Ishikawa (cell line): Measurements from ENCODE around the gene ZBTB47.

Source experiments
- CREB1 ChIP-seq: IDR thresholded peaks from 2 replicates; pipeline ENCODE4 v1.6.1; 2012; ENCODE audit warnings: low read depth
- EP300 ChIP-seq: IDR thresholded peaks from 2 replicates; pipeline ENCODE4 v1.6.1; 2012; ENCODE audit warnings: borderline replicate concordance
- FOXM1 ChIP-seq: IDR thresholded peaks from 2 replicates; pipeline ENCODE4 v1.6.1; 2012; ENCODE audit warnings: low read depth, borderline replicate concordance
- ZBTB7A ChIP-seq: IDR thresholded peaks from 2 replicates; pipeline ENCODE4 v1.6.1; 2012; ENCODE audit warnings: low read depth
- TF ChIP-seq, protein P1 (sequence below): IDR thresholded peaks from 2 replicates; pipeline ENCODE4 v1.6.1; 2012; ENCODE audit warnings: low read depth, mild to moderate bottlenecking

DNA sequence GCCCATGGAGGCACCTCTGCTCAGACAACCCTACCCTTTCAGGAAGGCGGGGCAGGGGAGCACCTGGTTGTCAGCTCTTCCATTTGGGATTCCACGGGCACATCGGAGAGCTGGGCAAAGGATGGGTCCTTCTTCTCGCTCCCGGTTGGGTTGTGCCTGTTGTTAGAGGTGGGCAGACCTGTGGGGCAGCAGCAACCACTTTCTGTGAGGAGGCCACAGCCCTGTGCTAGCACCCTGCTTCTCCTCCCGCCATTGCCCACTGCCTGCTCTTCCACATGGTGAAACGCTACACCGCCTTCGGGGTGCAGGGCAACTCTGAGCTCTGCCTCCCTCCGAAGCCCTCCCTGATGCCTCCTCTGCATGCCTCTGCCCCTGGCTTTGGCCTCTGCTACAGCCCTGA lies 56.1 kb downstream of the ZBTB47 start:
- TF ChIP-seq EP300 (no peak), FOXM1 (no peak), ZBTB7A (no peak), CREB1 (no peak)
- TF ChIP-seq, protein P1, sequence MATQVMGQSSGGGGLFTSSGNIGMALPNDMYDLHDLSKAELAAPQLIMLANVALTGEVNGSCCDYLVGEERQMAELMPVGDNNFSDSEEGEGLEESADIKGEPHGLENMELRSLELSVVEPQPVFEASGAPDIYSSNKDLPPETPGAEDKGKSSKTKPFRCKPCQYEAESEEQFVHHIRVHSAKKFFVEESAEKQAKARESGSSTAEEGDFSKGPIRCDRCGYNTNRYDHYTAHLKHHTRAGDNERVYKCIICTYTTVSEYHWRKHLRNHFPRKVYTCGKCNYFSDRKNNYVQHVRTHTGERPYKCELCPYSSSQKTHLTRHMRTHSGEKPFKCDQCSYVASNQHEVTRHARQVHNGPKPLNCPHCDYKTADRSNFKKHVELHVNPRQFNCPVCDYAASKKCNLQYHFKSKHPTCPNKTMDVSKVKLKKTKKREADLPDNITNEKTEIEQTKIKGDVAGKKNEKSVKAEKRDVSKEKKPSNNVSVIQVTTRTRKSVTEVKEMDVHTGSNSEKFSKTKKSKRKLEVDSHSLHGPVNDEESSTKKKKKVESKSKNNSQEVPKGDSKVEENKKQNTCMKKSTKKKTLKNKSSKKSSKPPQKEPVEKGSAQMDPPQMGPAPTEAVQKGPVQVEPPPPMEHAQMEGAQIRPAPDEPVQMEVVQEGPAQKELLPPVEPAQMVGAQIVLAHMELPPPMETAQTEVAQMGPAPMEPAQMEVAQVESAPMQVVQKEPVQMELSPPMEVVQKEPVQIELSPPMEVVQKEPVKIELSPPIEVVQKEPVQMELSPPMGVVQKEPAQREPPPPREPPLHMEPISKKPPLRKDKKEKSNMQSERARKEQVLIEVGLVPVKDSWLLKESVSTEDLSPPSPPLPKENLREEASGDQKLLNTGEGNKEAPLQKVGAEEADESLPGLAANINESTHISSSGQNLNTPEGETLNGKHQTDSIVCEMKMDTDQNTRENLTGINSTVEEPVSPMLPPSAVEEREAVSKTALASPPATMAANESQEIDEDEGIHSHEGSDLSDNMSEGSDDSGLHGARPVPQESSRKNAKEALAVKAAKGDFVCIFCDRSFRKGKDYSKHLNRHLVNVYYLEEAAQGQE, result no peak
